K562 (cell line): ENCODE results near the gene DAZAP1.

ENCODE experiments used
- CREB1 ChIP-seq, 2 experiments: sonication (generic) in 1 of 2; formaldehyde crosslinking in 1 of 2; IDR thresholded peaks; 2 replicates each; pipeline versions ENCODE4 v1.6.1 to v1.8.0; 2012 to 2022; ENCODE audit warnings: inconsistent platforms in 1 of 2, mild to moderate bottlenecking in 1 of 2, missing genetic modification reagents in 1 of 2, moderate library complexity in 1 of 2
- CTBP1 ChIP-seq: fragments of 450-650 bp; IDR thresholded peaks from 2 replicates; pipeline ENCODE4 v1.6.1; 2016; ENCODE audit warnings: borderline replicate concordance
- FOXM1 ChIP-seq, 2 experiments: fragments of 450-650 bp in 1 of 2; sonication (generic) in 1 of 2; formaldehyde crosslinking in 1 of 2; IDR thresholded peaks; 2 replicates each; pipeline versions ENCODE4 v1.6.1 to v1.9.0; 2017 to 2022; ENCODE audit warnings: low read depth in 2 of 2, mild to moderate bottlenecking in 2 of 2, missing genetic modification reagents in 1 of 2, moderate library complexity in 1 of 2
- MTF1 ChIP-seq: fragments of 250-450 bp; sonication (Bioruptor Pico); IDR thresholded peaks from 2 replicates; pipeline ENCODE4 v1.9.0; 2021; ENCODE audit warnings: moderate library complexity, mild to moderate bottlenecking, inconsistent platforms, borderline replicate concordance
- RCOR1 ChIP-seq, 2 experiments: IDR thresholded peaks; 2 replicates each; pipeline ENCODE4 v1.6.1; 2012; ENCODE audit warnings: low read depth in 2 of 2, low read length in 2 of 2, borderline replicate concordance in 1 of 2, improper control_type of control experiment in 1 of 2
- TF ChIP-seq, protein P1 (sequence below), 2 experiments: IDR thresholded peaks in 1 of 2; conservative IDR thresholded peaks in 1 of 2; 2 replicates each; pipeline ENCODE4 v1.6.1; 2016; ENCODE audit warnings: low read depth in 2 of 2, mild to moderate bottlenecking in 1 of 2, missing compliant biosample characterization in 1 of 2, missing genetic modification characterization in 1 of 2, moderate library complexity in 1 of 2
- TF ChIP-seq, protein P2 (sequence below): sonication (generic); formaldehyde crosslinking; IDR thresholded peaks from 2 replicates; pipeline ENCODE4 v1.8.0; 2022; ENCODE audit warnings: missing genetic modification reagents, mild to moderate bottlenecking, borderline replicate concordance
- TF ChIP-seq, protein P3 (sequence below), 3 experiments: IDR thresholded peaks in 2 of 3; conservative IDR thresholded peaks in 1 of 3; 2 replicates each; pipeline ENCODE4 v1.5.1; 2011 to 2012; ENCODE audit warnings: low read length in 3 of 3, mild to moderate bottlenecking in 3 of 3, control low read depth in 2 of 3, improper control_type of control experiment in 1 of 3, inconsistent platforms in 1 of 3, low read depth in 1 of 3, mixed read lengths in 1 of 3, moderate library complexity in 1 of 3; ENCODE audit not compliant: insufficient read depth in 2 of 3

DNA sequence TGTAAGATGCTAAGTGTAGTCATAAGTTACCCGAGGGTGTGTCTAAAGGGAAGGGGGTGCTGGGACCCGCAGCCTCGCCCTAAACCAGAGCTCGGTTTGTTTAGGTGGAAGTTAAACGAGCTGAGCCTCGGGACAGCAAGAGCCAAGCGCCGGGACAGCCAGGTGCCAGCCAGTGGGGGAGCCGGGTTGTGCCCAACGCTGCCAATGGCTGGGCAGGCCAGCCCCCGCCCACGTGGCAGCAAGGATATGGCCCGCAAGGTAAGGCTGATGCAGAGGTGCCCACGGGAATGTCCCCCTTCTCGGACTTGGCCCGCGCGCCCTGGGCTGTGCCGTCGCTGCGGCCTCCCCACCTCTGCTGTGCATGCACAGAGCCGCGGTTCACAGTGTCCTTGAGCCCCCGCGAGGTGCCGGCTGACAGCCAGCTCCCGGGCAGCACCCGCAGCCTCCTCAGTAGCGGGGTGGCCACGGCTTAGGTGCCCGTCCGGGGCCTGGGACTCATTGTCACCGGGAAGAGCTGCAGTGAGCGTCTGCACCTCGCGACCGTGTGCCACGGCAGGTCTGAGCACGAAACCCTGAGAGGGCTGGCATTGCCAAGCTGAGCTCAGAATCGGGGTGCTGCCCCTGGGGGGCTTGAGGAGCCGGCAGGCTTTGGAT lies 21.5 kb downstream of the DAZAP1 start:
- no peak for TF ChIP-seq MTF1 (CRISPR knock-in tag)
- no peak for TF ChIP-seq RCOR1 (IDR thresholded peaks at IDR 0.05; ENCODE audit: borderline replicate concordance in 1 of 2, low read depth in 2 of 2, low read length in 2 of 2)
- TF ChIP-seq, protein P1, sequence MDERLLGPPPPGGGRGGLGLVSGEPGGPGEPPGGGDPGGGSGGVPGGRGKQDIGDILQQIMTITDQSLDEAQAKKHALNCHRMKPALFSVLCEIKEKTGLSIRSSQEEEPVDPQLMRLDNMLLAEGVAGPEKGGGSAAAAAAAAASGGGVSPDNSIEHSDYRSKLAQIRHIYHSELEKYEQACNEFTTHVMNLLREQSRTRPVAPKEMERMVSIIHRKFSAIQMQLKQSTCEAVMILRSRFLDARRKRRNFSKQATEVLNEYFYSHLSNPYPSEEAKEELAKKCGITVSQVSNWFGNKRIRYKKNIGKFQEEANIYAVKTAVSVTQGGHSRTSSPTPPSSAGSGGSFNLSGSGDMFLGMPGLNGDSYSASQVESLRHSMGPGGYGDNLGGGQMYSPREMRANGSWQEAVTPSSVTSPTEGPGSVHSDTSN (CRISPR knock-in tag; IDR thresholded peaks at IDR 0.05; ENCODE audit: low read depth), result no peak
- TF ChIP-seq, protein P1 (tag; conservative IDR thresholded peaks at IDR 0.05; ENCODE audit: low read depth), result no peak
- TF ChIP-seq FOXM1 (IDR thresholded peaks at IDR 0.05; ENCODE audit: low read depth), result no peak
- no peak for TF ChIP-seq FOXM1 (CRISPR knock-in tag; IDR thresholded peaks at IDR 0.05; ENCODE audit: low read depth)
- TF ChIP-seq, protein P2, sequence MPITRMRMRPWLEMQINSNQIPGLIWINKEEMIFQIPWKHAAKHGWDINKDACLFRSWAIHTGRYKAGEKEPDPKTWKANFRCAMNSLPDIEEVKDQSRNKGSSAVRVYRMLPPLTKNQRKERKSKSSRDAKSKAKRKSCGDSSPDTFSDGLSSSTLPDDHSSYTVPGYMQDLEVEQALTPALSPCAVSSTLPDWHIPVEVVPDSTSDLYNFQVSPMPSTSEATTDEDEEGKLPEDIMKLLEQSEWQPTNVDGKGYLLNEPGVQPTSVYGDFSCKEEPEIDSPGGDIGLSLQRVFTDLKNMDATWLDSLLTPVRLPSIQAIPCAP, result no peak
- TF ChIP-seq, protein P3, sequence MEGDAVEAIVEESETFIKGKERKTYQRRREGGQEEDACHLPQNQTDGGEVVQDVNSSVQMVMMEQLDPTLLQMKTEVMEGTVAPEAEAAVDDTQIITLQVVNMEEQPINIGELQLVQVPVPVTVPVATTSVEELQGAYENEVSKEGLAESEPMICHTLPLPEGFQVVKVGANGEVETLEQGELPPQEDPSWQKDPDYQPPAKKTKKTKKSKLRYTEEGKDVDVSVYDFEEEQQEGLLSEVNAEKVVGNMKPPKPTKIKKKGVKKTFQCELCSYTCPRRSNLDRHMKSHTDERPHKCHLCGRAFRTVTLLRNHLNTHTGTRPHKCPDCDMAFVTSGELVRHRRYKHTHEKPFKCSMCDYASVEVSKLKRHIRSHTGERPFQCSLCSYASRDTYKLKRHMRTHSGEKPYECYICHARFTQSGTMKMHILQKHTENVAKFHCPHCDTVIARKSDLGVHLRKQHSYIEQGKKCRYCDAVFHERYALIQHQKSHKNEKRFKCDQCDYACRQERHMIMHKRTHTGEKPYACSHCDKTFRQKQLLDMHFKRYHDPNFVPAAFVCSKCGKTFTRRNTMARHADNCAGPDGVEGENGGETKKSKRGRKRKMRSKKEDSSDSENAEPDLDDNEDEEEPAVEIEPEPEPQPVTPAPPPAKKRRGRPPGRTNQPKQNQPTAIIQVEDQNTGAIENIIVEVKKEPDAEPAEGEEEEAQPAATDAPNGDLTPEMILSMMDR (IDR thresholded peaks at IDR 0.05 in 2 of 3, conservative IDR thresholded peaks at IDR 0.05 in 1 of 3; ENCODE audit: insufficient read depth in 2 of 3, low read depth in 1 of 3, low read length in 3 of 3), result no peak
- TF ChIP-seq CTBP1, result no peak
- TF ChIP-seq CREB1 (IDR thresholded peaks at IDR 0.05), result no peak
- TF ChIP-seq CREB1 (CRISPR knock-in tag; IDR thresholded peaks at IDR 0.05), result no peak
